Esophagus mucosa (tissue), 1 donor: Measurements from ENCODE around the gene ZNF611. TPM values are rescaled to one million over a fixed set of nuclear protein-coding genes. Genes with fewer than 3 reads are reported as not detected.
"Not testable (repeated sequence)": the region's sequence is repeated elsewhere in the genome, so short reads cannot be mapped to it uniquely, and the experiment has no call there.

Source experiments
- ATAC-seq: fragments of 200-7000 bp; cut with Tn5 transposase; one replicate; pipeline ENCODE4 v1.9.1; 2020
- total RNA-seq: library from RNA; stranded (reverse); gene quantifications from one replicate; pipeline ENCODE4 v1.2.4, GENCODE V29; 2023
- donor health status: DM: yes; HTN: yes; CAD: no.

The ZNF611 gene
- total RNA-seq: 6.9 TPM

GRCh38 chr19:52734893-52735661 lies at the start of gene ZNF611:
TSS of gene ZNF611 (minus strand) at chr19:52735044. CDS start at chr19:52715894, 19,150 bp downstream.
- ATAC-seq: peak; percentile 100

- not testable (repeated sequence) for ATAC-seq
Observed at GRCh38 chr19:52782864-52783263, 48.0 kb upstream of the ZNF611 start.

- ATAC-seq: no peak
Observed at GRCh38 chr19:52778811-52779210, 44.0 kb upstream of the ZNF611 start.

GRCh38 chr19:52756447-52756846 lies 21.6 kb upstream of the ZNF611 start:
- ATAC-seq: not testable (repeated sequence)

GRCh38 chr19:52749780-52750179 lies 14.9 kb upstream of the ZNF611 start:
- no peak for ATAC-seq

- no peak for ATAC-seq
Observed at GRCh38 chr19:52748336-52748950, 13.6 kb upstream of the ZNF611 start.

GRCh38 chr19:52745919-52746318 lies 11.1 kb upstream of the ZNF611 start:
- not testable (repeated sequence) for ATAC-seq

GRCh38 chr19:52743091-52743490 lies 8.2 kb upstream of the ZNF611 start:
- ATAC-seq: no peak

GRCh38 chr19:52742516-52742915 lies 7.7 kb upstream of the ZNF611 start:
- ATAC-seq: no peak

- no peak for ATAC-seq
Observed at GRCh38 chr19:52741951-52742485, 7.2 kb upstream of the ZNF611 start.

GRCh38 chr19:52741371-52741770 lies 6.5 kb upstream of the ZNF611 start:
- ATAC-seq: not testable (repeated sequence)

- ATAC-seq: no peak
Observed at GRCh38 chr19:52739576-52739975, 4.7 kb upstream of the ZNF611 start.

- peak; percentile 34 for ATAC-seq
Observed at GRCh38 chr19:52735734-52736133, 890 bp upstream of the ZNF611 start.

GRCh38 chr19:52734331-52734892 lies 432 bp downstream of the ZNF611 start:
- peak; percentile 27 for ATAC-seq

- ATAC-seq: not testable (repeated sequence)
Observed at GRCh38 chr19:52726051-52726450, 8.8 kb downstream of the ZNF611 start.

GRCh38 chr19:52725528-52725961 lies 9.3 kb downstream of the ZNF611 start:
- no peak for ATAC-seq

GRCh38 chr19:52724701-52725514 lies 9.9 kb downstream of the ZNF611 start:
- ATAC-seq: no peak

- not testable (repeated sequence) for ATAC-seq
Observed at GRCh38 chr19:52723907-52724598, 10.8 kb downstream of the ZNF611 start.

GRCh38 chr19:52722062-52723003 lies 12.5 kb downstream of the ZNF611 start:
- ATAC-seq: peak; percentile 79

GRCh38 chr19:52720541-52720940 lies 14.3 kb downstream of the ZNF611 start:
- not testable (repeated sequence) for ATAC-seq

GRCh38 chr19:52716522-52716921 lies 18.3 kb downstream of the ZNF611 start:
- ATAC-seq: no peak
